SW 1271 (cell line): Measurements from ENCODE around the gene KRT85.

Source experiments
- DNase-seq, 2 experiments: peaks; one replicate each; lab custom pipeline; 2025; lab: John Stamatoyannopoulos, UW

KRT85 gene

DNA sequence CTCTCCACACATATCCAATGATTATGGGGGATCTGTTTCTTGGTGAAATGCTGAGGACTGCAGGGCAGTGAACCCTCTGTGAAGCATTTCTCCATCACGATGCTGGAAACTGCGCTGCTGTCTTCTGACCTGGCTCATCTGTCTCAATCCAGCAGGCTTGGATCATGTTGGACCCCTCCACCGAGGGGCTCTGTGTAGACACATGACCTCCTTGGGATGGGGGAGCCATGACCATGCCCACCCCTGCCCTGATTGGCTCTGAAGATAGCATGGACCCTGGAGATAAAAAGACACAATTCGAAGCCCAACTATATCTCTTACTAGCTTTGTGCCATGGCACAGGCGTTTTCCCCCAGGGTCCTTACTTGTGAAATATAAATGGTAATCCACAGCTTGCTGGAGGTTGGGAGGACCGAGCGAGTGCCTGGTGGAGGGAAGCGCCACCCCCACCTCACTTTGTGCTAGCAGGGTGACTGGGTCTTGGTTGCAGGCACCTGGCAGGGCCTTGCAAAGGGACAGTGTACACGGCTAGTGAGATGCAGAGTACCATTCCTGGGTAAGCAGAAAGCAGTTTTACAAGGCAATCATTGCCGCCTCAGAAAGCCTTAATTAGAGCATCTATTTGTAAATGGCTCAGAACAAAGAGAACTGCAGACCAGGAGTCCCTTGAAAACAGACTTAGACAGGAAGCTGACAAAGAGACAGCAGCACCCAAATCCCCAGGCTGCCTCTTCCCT, 43.7 kb downstream of the KRT85 start:
- no peak for DNase-seq

DNA sequence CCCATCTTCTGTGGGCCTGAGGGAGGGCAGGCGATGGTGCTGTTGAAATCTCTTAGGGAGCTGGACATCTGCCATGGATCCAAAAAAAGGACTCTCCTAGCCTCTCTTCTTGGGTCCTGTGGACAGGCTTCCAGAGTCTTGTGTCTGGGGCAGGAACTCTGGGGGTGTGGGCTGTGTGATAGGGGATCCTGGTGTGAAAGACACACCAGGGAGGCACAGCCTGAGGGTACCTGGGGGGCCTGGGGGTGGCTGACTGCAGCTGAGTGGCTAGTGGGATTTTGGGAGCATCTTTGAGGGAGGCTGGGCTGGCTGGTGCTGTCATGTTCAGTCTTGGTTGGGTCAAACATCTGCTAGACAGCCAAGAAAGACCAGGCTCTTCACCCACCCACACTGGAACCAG, 44.3 kb downstream of the KRT85 start:
- no peak for DNase-seq

DNA sequence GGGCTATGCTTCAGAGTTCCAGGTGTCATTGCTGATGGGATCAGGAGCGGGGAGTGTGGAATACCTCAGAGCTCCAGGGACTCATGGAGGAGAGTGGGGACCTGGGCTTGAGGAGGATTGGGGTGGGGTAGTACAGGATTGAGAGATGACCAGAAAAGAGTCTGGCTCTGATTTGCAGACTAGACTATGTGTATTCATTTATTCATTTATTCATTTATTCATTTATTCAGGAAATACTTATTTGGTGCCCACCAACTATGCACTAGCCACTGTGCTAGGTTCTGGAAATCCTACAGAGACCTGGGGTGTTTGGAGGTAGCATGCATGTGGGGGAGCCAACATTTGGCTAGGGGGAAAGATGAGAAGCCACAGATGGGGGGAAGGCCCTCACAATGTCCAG, 45.2 kb downstream of the KRT85 start:
- no peak for DNase-seq

DNA sequence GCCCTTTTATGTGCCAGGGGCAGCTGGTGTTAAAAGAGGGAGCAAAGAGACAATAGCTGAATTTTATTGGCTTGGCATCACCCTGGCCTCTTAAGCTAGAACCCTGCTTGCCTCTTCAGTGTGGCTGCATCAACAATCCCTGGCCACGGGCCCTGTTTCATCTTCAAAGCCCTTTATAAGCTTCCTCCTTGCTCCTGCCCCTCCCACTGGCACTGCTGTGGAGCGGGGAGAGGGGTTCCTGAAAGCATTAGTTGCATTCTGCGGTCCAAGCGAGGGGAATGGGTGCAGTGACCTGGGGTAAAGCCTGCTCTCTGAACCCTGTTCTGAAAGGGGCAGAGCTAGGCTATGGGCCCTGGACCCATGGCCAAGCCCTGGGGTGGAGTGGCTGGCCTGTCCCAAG, 45.9 kb downstream of the KRT85 start:
- no peak for DNase-seq

DNA sequence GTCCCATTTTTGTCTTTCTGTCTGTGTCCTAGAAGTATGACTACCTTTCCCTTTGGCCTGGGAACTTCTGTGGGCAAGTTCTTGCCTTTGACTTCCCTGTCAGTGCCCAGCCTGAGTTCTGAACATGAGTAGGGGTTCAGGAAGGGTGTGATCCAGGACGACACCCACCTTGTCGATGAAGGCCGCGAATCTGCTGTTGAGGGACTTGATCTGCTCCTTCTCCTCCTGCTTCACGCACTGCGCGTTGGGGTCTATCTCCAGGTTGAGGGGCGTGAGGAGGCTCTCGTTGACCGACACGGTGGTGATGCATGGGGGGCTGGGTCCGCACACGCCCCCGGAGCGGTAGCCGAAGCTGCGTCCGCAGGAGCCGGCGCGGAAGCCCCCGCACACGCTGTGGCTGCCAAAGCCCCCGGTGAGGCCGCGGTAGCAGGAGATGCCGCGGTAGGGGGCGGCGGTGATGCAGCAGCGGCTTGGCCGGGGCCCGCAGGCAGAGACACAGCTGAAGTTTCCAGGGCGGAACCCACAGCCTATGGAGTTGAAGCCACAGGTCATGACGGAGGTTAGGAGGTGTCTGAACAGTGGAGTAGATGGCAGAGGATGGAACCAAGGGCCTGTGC, 46.4 kb downstream of the KRT85 start, which contains the start of gene KRT83:
TSS of gene KRT83 (minus strand) at position 615 of the 617 bp plus-strand sequence. CDS start at position 552, 63 bp downstream.
- no peak for DNase-seq

DNA sequence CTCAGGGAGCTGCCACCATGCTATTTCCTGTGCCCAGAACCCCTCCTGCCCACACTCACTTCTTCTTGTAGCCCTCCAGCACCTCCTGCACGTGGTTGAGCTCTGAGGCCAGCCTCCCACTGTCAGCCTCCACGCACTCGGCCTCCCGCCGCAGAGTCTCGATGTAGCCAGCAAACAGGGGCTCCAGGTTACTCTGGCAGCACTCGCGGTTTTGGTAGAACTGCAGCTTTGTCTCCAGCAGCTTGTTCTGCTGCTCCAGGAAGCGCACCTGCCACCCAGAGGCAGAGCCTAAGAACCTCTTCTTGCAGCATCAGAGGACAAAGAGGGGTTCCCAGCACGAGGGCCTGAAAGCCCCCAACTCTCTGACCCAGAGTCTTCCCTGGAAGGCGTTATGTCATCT, 48.2 kb downstream of the KRT85 start:
- DNase-seq: no peak

DNA sequence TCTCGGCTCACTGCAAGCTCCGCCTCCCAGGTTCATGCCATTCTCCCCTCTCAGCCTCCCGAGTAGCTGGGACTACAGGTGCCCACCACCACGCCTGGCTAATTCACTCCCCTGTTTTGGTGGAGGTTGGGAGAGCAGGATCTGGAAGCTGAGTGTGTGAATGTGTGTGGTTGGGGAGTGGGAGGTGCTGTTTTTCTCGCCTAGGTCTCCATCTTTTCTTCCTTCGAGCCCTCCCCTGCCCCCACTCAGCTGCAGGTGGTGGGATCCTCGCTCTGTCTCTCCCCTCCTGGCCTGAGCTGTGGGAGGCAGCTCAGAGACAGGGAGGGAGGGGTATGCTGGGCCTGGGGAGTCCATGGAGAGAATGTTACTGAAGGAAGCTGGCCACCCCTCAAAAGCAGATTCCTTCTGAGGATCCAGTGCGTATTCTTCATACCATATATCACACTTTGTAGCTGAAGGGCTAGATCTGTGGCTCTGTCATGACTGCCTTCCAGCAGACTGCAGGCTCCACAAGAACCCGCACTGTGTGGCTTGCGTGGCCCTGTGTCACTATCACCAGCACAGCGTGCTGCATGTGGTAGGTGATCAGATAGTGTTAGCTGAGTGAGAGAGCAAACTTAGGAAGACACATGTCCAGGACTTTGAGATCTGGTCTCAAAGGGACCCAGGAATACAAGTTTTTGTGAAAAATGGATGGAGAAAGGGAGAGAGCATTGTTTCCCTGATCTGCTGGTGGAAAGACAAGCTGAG, 48.9 kb downstream of the KRT85 start:
- DNase-seq: no peak

DNA sequence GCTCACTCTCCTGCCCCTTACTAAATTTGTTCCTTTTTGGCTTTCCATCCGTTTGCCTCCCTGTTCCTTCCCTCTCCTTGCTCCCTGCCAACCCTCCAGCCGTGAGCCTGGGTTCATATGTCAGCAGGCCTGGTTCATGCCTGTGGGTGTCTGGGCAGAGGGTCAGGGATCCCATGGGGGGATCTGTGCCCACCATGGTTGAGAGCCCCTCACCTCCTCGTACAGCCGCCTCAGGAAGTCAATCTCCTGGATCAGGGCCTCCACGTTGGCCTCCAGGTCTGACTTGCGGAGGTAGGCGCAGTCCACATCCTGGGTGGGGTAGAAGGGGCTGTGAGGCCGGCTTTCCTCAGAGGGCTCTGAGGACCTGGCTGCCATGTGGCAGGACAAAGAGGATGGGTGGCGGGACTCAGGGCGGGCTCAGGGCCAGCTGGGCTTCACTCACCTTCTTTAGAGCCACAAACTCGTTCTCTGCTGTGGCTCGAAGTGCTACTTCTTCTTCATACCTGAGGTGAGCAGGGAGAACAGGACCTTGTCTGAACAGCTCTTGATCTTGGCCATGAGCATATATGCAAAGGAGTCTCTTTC, 49.7 kb downstream of the KRT85 start:
- no peak for DNase-seq

DNA sequence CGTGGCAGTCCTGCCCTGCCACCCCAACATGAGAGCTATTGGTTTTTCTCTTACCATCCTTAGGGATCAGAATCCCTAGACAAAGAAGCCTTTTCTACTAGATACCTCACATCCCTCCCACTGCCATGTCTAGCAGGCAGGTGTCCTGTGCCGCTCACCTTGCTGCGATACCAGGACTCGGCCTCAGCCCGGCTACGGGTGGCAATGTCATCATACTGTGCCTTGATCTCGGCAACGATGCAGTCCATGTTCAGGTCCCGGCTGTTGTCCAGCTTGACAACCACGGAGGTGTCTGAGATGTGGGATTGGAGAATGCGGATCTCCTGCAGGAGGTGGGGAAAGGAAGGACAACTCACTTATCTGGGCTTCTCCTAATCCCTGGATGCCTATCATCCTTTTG, 50.6 kb downstream of the KRT85 start:
- DNase-seq: no peak

DNA sequence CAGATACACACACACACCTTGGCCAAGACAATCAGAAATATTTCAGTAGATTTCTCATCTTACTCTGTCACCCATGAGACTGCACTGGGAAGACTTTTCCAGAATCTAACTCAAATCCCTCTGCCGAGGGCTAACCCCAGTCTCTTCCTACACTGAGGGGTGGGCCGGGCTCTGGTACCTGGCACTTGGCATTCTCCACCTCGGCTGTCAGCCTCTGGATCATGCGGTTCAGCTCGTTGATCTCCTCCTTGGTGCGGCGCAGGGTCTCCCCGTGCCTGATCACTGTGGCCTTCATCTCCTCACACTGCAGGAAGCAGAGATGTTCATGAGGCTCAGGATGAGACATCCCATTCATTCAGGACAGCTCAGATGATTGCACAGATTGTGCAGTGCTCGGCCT, 51.0 kb downstream of the KRT85 start:
- no peak for DNase-seq

DNA sequence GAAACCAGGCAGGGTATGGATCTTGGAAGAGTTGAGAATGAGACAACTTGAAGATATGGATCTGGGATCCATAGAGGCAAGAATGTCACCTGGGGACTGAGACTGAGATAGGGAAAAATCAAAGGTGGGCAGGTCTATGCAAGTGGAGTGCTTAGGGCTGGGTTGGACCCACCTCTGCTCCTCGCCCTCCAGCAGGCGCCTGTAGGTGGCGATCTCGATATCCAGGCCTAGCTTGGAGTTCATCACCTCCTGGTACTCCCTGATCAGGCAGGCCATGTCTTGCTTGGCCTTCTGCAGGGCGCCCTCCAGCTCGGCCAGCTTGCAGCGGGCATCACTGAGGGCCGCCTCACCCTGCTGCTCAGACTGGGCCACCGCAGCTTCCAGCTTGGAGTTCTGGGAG, 51.6 kb downstream of the KRT85 start:
- peak in 1 of 2 experiments; percentile 18 for DNase-seq

DNA sequence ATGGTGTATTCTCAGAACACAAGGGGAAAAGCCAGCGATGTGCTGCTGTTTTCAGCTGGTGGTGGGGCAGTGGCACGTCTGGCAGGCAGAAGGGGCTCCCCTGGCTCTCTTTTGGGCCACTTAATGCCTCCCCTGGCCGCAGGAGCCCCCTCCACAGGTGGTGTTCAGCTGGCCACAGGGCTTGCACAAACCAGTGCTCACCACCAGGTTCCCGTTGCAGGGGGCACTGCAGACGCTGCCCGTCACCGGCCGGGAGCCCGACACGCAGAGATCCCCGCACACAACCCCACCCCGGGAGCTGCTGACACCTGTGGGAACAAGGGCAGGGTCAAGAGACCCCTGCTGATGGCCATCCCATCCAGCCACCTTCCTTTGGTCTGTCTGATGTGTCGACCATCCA, 52.8 kb downstream of the KRT85 start:
- no peak for DNase-seq

DNA sequence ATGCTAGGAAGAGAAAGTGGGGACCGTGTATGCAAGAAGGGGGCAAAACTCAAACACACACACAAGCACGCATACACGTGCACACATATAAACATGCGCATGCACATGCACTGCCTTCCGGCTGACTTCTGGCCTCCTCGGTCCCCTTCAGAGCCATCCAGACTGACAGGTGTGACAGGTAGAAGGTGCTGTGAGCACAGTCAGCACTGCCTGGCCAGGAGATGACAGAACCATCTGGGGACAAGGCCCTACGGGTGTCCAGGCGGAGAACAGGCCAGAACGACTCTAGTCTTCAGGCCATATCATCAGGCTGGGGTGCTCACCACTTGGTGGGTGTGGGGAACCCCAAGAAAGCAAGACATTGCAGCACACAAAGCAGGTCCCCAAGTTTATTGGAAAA, 53.4 kb downstream of the KRT85 start:
- DNase-seq: no peak

DNA sequence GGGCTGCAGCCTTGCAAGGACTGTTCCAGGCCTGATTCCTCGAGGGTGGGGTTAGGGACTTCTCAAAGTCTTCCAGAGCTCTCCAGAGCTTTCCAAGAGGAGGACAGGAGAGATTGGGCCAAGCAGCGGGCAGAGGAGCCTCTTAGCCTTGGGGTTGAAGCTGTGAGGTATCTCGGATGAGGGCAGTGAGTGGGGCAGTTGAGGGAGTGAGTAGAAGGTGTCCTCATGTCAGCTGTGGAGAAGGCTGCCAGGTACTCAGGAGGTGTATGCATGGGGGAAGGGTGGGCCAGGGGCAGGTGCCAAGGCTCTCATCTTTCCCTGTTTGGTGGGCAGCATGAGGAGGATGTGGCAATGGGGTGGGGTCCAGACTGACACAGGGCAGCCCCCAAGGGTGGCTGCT, 53.8 kb downstream of the KRT85 start:
- no peak for DNase-seq

DNA sequence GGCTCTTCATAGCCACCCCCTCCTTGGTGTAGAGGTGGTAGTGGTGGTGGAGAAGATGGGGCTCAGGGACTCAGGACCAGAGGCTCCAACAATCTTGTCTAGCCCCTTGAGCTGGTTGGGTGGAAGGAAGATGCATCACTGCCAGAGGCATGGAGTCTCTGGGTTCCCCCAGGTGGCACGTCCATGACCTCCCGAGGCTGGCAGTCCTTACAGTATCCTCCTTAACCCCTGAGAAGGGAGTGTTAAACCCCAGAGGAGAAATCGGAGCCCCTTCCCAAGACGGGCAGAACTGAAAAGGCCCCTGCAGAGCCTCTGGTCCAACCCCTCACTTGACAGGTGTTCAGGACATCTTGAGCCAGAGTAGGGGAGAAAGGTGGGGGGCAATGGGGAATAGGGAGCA, 55.2 kb downstream of the KRT85 start:
- no peak for DNase-seq

DNA sequence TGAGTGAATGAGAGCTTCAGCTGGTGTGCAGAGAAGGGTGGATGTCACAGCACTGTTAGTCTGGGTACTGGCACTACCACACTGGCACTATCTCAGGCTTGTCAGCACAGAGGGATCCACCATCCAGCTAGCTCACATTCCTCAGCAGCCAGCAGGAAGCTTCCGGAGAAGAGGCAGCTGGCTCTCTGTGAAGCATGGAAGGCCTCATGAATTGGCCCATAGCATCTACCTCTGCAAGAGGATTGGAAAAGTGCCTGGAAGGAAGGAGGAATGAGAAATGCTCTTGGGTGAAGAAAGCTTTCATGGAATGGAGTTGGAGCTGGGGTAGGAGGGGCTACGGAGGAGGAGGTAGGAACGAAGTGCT, 56.0 kb downstream of the KRT85 start:
- no peak for DNase-seq

DNA sequence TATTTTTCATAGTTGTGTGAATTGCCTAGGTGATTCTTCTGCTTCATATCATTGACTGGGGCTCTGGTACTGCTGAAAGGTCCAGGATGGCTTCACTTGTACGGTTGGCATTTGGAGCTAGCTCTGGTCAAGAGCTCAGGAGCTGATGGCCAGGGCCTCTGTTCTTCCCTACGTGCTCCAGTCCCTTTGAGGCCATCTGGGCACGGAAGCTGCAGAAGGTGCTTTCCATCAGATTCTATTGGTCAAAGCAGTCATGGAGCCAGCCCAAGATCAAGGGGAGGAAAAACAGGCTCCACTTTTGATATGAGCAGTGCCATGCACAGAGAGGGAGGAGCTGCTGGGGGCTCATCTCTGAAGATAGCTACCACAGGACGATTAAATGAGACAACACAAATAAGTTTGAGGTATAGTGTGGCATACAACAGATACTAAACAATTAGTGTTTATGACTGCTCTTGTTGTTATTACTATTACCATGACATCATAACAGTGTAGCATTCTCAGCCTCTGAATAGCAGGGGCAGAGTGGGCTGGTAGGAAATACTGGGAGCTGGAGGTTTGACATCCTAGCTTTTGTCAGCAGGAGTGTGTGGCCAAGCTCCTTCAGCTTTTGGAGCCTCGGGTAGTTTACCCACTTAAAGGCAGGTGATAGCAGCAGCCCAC, 56.5 kb downstream of the KRT85 start:
- no peak for DNase-seq
